Hindlimb muscle (tissue), 1 donor: ENCODE data around the gene USP13. TPM values are rescaled to one million over a fixed set of nuclear protein-coding genes. Genes with fewer than 3 reads are reported as not detected.
"Not testable (repeated sequence)": the region's sequence is repeated elsewhere in the genome, so short reads cannot be mapped to it uniquely, and the experiment has no call there.

Source experiments
- DNase-seq: peaks from one replicate; pipeline ENCODE4 v3.0.0-alpha.2; 2013
- polyA plus RNA-seq: library from polyadenylated mRNA; unstranded; fragments of 120-200 nt; gene quantifications from one replicate; pipeline ENCODE4 v1.2.1, GENCODE V29; 2013; ENCODE audit not compliant: insufficient read length

The USP13 gene
- 53.4 TPM for polyA plus RNA-seq

DNA sequence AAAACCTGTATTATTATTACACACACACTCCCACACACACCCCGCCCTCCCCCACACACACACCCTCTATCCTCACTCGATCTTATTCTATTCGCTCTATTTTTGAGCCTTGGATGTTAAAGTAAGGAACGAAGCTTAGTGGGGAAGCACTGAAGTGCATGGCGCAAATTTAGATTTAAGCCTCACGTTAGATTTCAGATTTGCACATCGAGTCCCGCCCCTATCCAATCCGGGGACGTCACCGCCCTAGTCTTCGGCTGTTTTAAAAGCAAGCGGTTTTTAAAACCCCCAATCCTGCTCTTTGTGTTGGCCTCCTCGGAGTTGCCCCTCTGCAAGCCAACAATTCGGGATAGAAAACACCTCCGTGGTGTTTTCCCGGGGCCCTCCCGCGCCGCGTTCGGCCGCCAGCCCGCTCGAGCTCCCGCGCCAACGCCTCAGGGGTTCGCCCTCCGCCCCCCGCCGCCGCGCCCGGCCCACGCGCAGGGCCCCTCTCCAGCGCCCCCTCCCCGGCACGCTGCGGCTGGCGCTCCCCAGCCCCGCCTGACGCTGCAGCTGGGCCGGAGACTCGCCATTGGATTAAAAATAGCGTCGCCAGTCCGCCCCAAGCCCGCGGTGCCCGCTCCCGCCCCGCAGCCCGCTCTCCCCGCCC lies at the start of gene USP13:
Gene USP13, plus strand, starts transcription at position 594 of the 649 bp plus-strand sequence. CDS start 186 bp downstream, outside the sequence.
- peak; percentile 79 for DNase-seq

- DNase-seq, result no peak
Observed at GRCh38 chr3:179603321-179603720, 49.5 kb upstream of the USP13 start.

DNA sequence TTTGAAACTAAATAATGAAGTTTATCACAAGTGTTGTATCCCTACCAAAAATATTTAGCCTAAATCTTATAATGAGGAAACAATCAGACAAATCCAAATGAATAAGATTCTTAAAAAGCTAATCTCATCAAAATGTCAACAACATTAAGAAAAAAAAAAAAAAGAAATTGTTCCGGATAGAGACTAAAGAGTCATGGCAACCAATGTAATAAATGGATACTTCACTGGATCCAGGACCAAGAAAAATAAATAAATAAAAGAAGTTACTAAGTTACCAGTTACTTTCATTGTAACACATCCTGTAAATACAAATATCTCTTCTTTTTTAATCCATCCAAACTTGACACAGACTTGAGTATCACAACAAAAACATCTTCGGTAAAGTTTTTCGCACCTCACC lies 49.0 kb upstream of the USP13 start:
- no peak for DNase-seq

GRCh38 chr3:179604321-179605078 lies 48.3 kb upstream of the USP13 start, which contains the start of the genes MRPL47 and NDUFB5:
TSS of gene MRPL47 (minus strand) at chr3:179604638. CDS start at chr3:179604624, 14 bp downstream.
TSS of gene NDUFB5 (plus strand) at chr3:179604794. CDS start at chr3:179604816, 22 bp downstream.
- DNase-seq, result peak; percentile 99

- DNase-seq, result no peak
Observed at GRCh38 chr3:179606534-179607085, 46.2 kb upstream of the USP13 start.

GRCh38 chr3:179608931-179609720 lies 43.7 kb upstream of the USP13 start:
- no peak for DNase-seq

DNA sequence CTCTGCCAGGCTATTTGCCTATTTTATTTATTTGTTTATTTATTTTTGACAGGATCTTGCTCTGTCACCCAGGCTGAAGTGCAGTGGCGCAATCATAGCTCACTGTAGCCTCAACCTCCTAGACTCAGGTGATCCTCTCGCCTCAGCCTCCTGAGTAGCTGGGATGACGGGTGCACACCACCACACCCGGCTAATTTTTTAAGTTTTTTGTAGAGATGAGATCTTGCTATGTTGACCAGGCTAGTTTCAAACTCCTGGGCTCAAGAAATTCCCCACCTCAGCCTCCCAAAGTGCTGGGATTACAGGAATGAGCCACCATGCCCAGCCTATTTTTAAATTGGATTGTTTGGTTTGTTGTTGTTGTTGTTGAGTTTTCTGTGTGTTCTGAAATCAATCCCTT lies 42.8 kb upstream of the USP13 start:
- DNase-seq, result no peak

DNA sequence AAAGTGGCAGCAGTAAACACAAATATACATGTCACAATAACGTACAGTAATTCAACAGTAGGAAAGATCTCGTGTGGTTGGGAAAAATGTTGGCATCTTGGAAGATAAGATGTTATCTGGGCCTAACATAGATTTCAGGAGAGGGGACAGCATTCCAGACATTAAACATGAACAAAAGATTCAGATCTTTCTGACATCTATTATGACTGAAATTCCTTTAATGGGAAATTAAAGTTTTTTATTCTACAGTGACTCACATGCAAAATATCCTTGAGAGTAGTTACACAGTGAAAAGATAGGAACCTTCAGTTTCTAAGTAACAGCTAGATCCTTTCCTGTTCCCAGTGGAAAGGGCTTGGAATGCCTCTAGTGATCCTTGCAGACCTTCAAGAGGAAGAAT lies 39.0 kb upstream of the USP13 start:
- no peak for DNase-seq

DNA sequence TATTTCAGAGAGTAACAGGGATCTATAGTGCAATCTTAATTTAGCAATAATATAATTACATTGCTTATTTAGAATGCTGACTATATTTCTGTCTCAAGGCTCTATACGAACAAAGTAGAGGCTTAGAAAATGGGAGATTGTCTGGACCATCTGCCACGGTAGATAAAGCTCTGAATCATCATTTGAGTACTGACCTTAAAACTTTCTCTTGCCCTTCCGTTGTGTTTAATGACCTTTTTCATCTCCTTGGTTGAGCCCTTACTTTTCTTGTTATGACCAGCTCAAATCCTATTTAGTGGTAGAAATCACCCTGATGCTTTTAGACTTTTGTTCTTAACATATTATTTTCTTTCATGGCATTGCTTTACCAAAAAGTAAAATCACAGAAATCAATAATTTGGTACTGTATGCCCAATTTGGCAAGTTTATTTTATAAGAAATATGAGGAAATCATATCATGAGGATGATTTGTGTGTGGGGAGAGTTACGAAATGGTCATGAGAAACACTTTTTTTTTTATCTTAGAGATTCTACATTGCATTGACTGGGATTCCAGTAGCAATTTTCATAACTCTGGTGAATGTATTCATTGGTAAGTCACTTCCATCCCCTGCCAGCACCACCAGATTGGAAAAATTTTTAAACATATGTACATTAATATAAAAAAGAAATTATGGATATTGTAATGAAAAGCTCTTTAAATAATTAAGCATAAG lies 37.2 kb upstream of the USP13 start:
- DNase-seq, result no peak

DNA sequence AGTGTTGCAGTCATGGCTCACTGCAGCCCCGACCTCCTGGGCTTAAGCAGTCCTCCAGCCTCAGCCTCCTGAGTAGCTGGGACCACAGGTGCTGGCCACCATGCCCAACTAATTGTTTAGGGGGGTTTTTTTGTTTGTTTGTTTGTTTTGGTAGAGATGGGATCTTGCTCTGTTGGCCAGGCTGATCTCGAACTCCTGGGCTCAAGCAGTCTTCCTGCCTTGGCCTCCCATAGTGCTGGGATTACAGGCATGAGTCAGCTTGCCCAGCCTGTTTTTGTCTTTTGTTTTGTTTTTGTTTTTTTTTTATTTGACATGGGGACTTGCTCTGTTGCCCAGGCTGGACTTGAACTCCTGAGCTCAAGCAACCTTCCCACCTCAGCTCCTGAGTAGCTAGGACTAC lies 30.8 kb upstream of the USP13 start:
- DNase-seq, result no peak

DNA sequence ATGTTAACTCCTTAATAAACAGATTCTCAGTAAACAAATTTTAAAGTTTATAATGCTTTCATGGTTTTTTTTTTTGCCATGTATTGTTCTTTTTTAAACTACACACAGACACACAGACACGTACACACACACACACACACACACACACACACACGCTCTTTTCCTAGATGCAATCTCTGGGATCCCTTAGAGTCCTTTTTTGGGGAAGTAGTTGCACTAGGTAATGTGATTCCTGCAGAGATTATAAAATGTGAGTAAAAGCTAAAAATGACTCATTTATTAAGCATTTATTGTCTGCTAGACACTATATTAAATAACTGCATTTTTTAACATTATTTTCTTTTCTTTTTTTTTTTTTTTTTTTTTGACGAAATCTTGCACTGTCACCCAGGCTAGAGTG lies 28.4 kb upstream of the USP13 start:
- no peak for DNase-seq

GRCh38 chr3:179630753-179631451 lies 21.9 kb upstream of the USP13 start:
- no peak for DNase-seq

DNA sequence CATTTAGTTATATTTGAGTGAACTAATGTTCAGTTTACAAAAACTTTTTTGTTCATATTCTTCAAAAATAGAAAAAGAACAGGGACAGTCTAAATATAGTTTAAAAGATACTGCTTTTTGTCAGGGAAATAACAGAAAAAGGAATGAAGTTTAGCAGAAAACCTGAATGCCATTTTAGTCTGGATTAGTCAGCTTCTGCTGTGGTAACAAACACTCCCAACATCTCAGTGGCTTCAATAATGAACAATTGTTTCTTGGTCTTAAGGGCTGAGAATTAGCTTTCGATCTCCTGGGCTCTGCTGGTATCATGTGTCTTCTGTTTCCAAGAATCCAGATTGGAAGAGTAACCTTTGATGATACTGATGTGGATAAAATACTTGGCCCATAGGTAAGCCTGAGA lies 12.4 kb upstream of the USP13 start:
- DNase-seq, result no peak

- no peak for DNase-seq
Observed at GRCh38 chr3:179642871-179643270, 10.0 kb upstream of the USP13 start.

GRCh38 chr3:179643837-179644236 lies 9.0 kb upstream of the USP13 start:
- DNase-seq, result not testable (repeated sequence)

DNA sequence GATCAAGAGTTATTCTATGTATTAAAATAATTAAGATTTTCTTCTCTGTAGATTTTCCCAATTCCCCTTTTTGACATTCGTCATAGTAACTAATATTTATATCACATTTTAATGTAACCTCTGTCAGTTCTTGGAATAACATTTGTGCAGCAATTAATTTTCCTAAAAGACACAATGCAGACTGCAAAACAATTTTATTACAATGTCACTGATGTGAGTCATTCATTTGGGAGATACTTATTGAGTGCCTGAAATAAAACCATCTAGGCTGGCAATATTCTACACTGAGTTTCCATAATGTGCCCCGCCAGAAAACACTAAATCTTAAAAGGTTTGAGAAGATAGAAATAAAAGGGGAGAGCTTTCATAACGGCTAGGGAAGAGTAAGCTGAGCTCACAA lies 6.7 kb upstream of the USP13 start:
- DNase-seq, result no peak

GRCh38 chr3:179651687-179652446 lies 973 bp upstream of the USP13 start:
- no peak for DNase-seq

DNA sequence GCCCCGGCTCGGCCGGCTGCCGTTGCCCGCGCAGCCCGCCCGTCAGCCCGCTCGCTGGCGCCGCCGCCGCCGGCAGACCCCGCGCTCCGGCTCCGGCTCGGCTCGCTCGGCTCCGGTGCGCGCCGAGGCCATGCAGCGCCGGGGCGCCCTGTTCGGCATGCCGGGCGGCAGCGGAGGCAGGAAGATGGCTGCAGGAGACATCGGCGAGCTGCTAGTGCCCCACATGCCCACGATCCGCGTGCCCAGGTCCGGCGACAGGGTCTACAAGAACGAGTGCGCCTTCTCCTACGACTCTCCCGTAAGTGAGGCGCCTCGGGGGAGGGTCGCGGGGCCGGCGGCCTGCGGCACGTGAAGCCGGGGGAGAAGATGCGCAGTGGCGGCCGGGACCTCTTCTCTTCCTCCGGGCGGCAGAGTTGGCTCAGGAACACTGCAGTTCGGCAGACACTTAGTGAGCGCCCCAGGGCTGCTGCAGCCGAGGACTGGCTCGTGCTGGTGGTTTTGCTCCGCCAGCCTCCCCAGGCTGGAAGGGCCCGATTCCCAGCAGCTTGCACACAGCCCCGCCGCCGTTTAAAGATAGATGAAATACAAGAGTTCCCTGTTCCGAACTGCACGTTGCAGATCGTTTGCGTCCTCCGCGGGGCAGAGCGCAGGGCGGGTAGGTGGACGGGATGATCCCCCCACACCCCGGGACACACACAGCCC lies 407 bp downstream of the USP13 start:
- peak; percentile 74 for DNase-seq

DNA sequence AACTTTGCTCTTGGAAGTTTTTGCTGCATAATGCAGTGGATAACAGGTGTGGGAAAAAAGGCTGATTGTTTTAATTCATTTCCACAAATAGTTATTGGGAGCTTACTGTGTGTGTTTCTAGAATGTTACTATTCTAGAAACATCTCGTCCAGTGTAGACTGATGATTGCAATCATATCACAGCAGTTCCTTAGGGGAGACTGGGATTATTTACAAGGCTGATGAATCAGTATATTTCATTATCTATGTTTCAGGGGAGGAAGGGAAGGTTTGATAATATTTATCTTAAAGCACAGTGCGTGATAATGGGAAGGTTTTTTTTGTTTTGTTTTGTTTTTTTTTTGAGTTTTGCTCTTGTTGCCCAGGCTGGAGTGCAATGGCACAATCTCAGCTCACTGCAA lies 2.4 kb downstream of the USP13 start:
- DNase-seq, result no peak

DNA sequence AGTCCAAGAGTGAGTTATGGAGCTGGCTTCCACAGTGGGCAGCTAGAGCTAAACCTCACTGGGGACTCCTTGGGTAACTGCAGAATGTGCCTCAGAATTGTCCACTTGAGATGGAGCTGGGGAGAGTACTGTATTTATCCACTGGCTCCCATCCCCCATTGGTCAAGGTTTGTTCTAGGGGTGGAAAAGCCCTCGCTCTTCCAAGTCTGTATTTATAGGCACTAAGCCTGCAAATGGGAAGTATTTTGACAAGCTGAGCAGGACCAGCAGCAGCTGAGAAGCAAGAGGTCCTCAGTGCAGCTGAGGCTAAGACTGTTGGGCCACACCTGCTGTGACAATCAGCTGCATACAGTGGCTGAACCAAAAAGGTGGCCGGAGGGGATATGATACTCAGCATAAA lies 5.8 kb downstream of the USP13 start:
- no peak for DNase-seq
